Jurkat, Clone E6-1 (cell line): Measurements from ENCODE around the gene GLB1L3. TPM values are rescaled to one million over a fixed set of nuclear protein-coding genes. Genes with fewer than 3 reads are reported as not detected.

Source experiments
- DNase-seq: peaks from one replicate; pipeline ENCODE4 v3.0.0-alpha.2; 2011; ENCODE audit warnings: low read depth, low spot score
- H3K4me3 ChIP-seq: 2 replicates; pipeline ENCODE4 v1.5.1; 2011; ENCODE audit warnings: mild to moderate bottlenecking, low read length, control low read depth, moderate library complexity
- polyA plus RNA-seq: library from polyadenylated mRNA; unstranded; fragments of >200 nt; gene quantifications from one replicate; pipeline ENCODE4 v1.2.1, GENCODE V29; 2012; ENCODE audit warnings: missing spikeins; ENCODE audit not compliant: insufficient read length, insufficient read depth

The GLB1L3 gene
- polyA plus RNA-seq = 58.1 TPM

- peak; percentile 86 for DNase-seq
- H3K4me3 ChIP-seq = peak within 1 kb of the TSS; percentile 97
These were observed at the start of gene GLB1L3 for GRCh38 chr11:134275534-134276395. Gene GLB1L3, plus strand, starts transcription at chr11:134276379. Its CDS starts 362 bp downstream, at chr11:134276741.

GRCh38 chr11:134226806-134227325, 49.3 kb upstream of the GLB1L3 start:
- peak overlapping the region; percentile 96; the same call in 1 of the 2 replicates for H3K4me3 ChIP-seq
- DNase-seq = no peak

- peak; percentile 93 for DNase-seq
- H3K4me3 ChIP-seq = no peak overlapping the region
These were observed 47.6 kb upstream of the GLB1L3 start for GRCh38 chr11:134228625-134229024.

GRCh38 chr11:134229126-134229790, 46.9 kb upstream of the GLB1L3 start:
- no peak for DNase-seq

GRCh38 chr11:134230339-134230738, 45.8 kb upstream of the GLB1L3 start:
- no peak overlapping the region for H3K4me3 ChIP-seq
- DNase-seq = no peak

More at GRCh38 chr11:134229126-134229790, 46.9 kb upstream of the GLB1L3 start:
- H3K4me3 ChIP-seq = no peak overlapping the region

GRCh38 chr11:134231958-134232659, 44.1 kb upstream of the GLB1L3 start:
- no peak overlapping the region for H3K4me3 ChIP-seq
- no peak for DNase-seq

GRCh38 chr11:134233729-134234179, 42.4 kb upstream of the GLB1L3 start:
- no peak for DNase-seq
- no peak overlapping the region for H3K4me3 ChIP-seq

- no peak for DNase-seq
- no peak overlapping the region for H3K4me3 ChIP-seq
These were observed 40.8 kb upstream of the GLB1L3 start for GRCh38 chr11:134235399-134235798.

GRCh38 chr11:134236834-134237556, 39.2 kb upstream of the GLB1L3 start:
- DNase-seq = no peak
- no peak overlapping the region for H3K4me3 ChIP-seq

GRCh38 chr11:134237557-134237922, 38.6 kb upstream of the GLB1L3 start:
- no peak for DNase-seq
- H3K4me3 ChIP-seq = no peak overlapping the region

GRCh38 chr11:134238956-134239355, 37.2 kb upstream of the GLB1L3 start:
- no peak overlapping the region for H3K4me3 ChIP-seq
- no peak for DNase-seq

- DNase-seq = no peak
These were observed 35.6 kb upstream of the GLB1L3 start for GRCh38 chr11:134240592-134240991.

GRCh38 chr11:134242376-134242775, 33.8 kb upstream of the GLB1L3 start:
- H3K4me3 ChIP-seq = no peak overlapping the region
- no peak for DNase-seq

More at GRCh38 chr11:134240592-134240991, 35.6 kb upstream of the GLB1L3 start:
- H3K4me3 ChIP-seq = no peak overlapping the region

GRCh38 chr11:134243913-134244312, 32.3 kb upstream of the GLB1L3 start:
- no peak overlapping the region for H3K4me3 ChIP-seq
- no peak for DNase-seq

GRCh38 chr11:134244593-134244992, 31.6 kb upstream of the GLB1L3 start:
- H3K4me3 ChIP-seq = no peak overlapping the region
- peak; percentile 45 for DNase-seq

- no peak for DNase-seq
- no peak overlapping the region for H3K4me3 ChIP-seq
These were observed 30.7 kb upstream of the GLB1L3 start for GRCh38 chr11:134245434-134245833.

GRCh38 chr11:134246100-134246499, 30.1 kb upstream of the GLB1L3 start:
- no peak overlapping the region for H3K4me3 ChIP-seq
- DNase-seq = no peak

GRCh38 chr11:134246678-134247077, 29.5 kb upstream of the GLB1L3 start:
- H3K4me3 ChIP-seq = no peak overlapping the region
- DNase-seq = no peak
